Right renal pelvis (tissue), 4 donors: ENCODE data around the gene CREB3. TPM values are rescaled to one million over a fixed set of nuclear protein-coding genes. Genes with fewer than 3 reads are reported as not detected.

ENCODE experiments used
- DNase-seq, 4 donors: peaks; one replicate each; pipeline ENCODE4 v3.0.0-alpha.2; 2013; ENCODE audit warnings: low read depth in 4 of 4, low spot score in 3 of 4, missing footprints in 1 of 4
- polyA plus RNA-seq, 4 donors: library from polyadenylated mRNA; unstranded; fragments of 120-200 nt; gene quantifications; one replicate each; pipeline ENCODE4 v1.2.1, GENCODE V29; 2013; ENCODE audit not compliant: insufficient read length in 4 of 4

Gene CREB3, protein sequence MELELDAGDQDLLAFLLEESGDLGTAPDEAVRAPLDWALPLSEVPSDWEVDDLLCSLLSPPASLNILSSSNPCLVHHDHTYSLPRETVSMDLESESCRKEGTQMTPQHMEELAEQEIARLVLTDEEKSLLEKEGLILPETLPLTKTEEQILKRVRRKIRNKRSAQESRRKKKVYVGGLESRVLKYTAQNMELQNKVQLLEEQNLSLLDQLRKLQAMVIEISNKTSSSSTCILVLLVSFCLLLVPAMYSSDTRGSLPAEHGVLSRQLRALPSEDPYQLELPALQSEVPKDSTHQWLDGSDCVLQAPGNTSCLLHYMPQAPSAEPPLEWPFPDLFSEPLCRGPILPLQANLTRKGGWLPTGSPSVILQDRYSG
- 10 to 100 TPM; 38.2 to 47.9 (median 40.8) TPM for polyA plus RNA-seq

DNA sequence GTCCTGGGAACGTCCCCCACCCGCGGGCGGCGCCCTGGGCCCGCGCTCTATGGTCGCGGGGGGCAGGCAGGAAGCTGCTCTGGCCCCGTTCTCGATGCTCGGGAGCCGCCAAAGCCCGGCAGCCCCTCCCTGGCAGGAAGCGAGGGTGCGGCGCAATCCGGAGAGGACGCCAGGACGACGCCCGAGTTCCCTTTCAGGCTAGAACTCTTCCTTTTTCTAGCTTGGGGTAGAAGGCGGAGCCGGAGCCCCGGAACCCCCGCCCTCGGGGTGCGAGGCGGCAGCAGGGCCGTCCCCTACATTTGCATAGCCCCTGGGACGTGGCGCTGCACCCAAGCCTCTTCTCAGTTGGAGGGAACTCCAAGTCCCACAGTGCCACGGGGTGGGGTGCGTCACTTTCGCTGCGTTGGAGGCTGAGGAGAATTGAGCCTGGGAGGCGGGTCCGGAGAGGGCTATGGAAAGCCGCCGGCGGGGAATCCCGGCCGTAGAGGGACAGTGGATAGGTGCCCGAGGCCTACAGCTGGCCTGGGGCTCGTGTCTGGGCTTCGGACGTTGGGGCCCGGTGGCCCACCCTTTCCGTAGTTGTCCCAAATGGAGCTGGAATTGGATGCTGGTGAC is at the start of gene CREB3, which contains the start of gene TLN1:
Gene CREB3, plus strand, starts transcription at position 482 of the 615 bp plus-strand sequence. Its CDS starts 107 bp downstream, at position 589.
Gene TLN1, minus strand, starts transcription at position 11 of the 615 bp plus-strand sequence. CDS start 6,501 bp downstream, outside the sequence.
- DNase-seq = peak; percentile 91 to 94 (median 92)

DNA sequence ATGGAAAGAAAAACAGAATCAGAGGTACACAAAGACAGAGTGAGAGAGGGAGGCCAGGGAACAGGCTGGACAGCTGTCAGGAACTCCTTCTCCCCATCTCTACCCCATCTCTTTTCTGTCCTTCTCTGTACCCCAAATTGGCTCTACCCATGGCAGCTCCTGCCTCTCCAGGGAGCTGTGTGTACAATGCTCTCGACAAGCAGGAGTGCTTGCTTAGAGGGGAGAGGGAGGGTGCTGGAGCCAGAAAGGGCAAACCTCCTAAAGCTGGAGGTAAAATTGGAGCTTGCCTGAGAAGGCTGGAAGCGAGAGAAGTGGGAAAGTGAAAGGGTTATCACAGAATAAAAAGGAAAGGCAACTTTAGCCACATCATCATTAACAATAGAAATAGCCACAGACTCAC is 49.1 kb upstream of the CREB3 start:
- DNase-seq = no peak

DNA sequence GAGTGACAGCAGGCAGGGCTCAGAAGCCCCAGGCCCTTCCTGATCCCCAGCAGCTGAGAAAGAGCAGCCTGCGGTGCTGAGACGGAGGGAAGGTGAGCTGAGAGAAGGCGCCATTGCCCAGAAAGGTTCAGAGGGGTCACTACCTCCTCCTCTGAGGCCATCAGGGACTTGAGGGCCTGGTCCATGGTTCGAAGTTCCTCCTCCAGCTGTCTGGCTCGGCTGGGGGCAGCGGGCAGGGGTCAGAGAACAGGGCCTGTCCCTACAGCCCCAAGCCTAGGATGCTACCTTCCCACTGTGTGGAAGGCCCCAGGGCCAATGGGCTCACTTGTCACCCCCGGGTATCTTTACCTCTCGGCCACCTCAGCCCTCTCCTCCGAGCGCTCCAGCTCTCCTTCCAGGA is 47.5 kb upstream of the CREB3 start:
- no peak for DNase-seq

GRCh38 chr9:35685506-35685905 is 47.0 kb upstream of the CREB3 start:
- no peak for DNase-seq

DNA sequence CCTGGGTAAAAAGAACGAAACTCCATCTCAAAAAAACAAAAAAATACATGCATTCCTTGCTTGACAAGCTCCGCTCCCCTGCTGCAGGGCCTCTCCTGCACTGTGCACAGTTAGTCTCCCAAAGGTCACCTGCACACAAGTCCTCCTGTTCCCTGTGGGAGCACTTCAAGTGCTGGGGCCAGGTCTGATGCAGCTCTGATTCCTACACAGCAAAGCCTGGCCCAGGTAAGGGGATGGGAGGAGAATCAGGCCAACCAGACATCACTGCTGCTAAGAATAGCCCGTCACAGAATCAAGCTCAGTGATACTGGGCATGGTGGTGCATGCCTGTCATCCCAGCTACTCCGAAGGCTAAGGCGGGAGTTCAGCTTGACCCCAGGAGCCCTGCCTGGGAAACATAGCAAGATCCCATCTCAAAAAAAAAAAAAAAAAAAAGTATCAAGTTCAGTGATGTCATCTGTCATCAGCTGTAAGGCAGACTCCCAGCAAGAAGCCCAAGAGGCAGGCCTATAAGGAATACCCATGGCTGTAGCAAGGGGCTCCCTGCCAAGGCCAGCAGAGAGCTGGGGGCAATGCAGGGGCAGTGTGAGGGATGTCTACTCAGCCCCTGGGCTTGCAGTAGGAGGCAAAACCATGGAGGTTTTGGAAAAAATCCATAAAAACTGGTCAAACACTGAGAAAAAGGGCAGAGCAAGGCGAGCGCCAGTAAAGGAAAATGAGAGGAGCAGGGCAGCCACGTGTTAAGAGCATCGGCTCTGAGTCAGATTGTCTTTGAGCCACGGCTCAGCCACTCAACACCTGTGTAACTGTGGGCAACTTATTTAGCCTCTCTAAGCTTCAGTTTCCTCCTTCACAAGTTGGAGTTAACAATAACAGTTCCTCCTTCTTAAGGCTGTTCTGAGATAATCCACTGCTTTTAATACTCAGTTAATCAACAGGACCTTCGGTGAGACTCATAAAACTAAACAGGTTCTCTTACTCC is 46.0 kb upstream of the CREB3 start:
- no peak for DNase-seq

GRCh38 chr9:35687306-35687705 is 45.2 kb upstream of the CREB3 start:
- no peak for DNase-seq

DNA sequence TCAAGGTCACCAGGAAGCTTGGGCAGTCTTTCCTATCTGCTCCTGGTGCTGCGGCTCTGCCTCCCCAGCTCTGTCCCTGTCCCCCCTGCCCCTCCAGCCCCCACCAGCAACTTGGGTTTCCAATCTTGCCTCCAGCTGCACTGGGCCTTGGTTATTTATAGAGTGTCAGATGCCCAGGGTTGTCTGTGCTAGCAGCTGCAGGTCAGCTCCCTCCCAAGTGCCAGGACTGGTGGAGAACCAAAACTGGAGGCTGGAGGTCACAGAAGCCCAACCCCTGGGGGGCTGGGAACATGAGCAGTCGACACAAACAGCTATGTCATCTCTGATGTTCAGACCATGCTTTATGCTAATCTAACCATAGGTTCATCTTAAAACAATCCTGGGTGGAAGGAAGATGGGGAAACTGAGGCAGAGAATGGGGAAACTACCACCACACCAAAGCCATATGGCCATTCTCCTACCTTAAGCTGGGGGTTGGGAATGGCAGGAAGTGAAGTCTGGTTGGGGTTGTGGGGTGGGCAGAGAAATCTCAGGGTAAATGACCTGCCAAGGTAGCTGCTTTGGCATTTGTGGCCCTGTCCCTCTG is 44.4 kb upstream of the CREB3 start:
- DNase-seq = no peak

DNA sequence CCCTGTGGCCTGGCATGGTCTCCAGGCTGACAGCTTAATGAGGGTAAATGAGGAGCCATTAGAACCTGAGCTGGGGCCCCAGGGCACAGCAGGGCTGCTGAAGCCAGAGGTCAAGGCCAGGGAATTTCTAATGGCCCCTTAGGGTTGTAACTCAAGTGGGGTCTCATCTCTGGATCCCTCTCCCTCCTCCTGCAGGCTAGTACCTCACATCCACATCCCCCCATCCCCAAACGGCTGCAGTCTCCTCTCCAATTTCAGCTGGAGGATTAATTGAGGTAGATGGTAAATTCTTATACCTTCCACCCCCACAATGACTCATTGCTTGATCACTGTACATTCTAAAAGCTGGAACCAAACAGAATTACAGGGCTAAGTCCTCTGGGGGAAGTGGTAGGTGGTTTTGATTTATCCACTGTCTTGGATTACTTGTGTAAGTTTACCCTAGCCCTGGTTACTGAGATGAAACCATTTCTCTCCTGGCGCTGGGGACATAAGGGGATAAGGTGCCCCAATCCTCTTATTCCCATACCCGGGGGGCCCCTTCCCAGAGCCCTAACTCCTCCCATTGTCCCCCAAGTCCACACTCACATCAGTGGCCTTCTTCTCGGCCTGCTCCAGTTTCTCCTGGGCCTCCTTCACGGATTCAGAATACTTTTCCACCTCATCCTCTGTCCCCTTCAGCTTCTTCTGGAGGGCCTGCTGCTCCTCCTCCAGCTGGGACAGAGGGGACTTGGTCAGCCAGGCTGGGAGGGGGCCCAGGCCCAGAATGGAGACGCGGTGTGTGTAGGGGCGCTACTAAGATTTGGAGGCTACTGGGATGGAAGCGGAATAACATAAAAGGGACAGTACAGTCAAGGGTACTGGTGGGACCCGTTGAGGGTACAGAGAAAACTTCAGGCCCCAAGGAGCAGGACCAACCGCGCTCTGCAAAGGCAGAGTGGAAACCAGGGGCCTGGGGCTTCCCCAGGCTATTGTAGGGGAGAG is 43.6 kb upstream of the CREB3 start:
- DNase-seq = no peak

DNA sequence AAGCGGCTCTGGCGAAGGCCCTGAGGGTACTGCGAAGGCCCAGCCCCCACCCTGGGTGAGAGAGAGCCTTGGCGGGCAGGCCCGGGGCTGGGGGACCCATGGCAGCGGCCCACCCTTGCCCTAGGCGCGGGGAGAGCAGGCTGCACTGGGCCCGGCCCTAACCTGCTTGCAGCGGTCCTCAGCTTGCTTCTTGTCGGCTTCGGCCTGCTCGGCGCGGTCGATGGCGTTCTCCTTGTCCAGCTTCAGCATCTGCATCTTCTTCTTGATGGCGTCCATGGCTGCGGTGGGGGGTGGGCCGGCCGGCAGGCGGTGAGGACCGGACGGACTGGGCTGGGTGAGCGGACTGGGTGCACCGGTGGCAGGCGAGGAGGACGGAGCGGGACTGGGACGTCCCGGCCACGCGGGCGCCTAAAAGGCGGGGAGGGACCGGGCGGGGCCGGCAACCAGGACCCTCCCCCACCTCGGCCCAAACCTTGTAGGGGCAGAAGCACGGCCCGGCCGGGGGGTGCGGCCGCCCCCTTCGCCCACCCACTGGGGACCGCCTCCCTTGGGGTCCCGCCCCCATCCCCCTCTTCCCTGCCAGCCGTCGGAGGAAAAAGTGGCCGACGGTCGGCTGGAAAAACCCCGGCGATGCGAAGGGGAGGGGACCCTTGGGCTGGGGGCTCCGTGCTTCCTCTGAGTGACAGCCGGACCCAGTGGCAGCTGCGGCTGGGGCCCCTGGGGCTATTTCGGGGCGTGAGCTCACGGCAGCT is 42.7 kb upstream of the CREB3 start, which contains the start of gene TPM2:
Gene TPM2, minus strand, starts transcription at position 384 of the 752 bp plus-strand sequence. Its CDS starts 108 bp downstream, at position 276.
- DNase-seq = peak in 1 of 4 donors; percentile 40

DNA sequence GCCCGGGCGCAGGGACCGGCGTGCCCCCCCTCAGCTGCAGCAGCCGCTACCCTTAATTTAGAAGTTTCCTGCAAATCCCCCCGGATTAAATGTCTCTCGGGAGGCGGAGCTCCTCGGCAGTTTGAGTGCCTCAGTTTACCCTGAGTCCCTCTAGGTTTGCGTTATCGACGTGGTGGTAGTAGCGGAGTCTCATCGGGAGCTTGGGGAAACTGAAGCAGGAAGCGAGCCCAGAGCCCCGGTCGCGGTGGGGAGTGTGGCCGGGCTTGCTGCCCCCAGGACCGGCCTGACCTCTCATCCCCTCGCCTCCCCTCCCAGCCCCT is 42.2 kb upstream of the CREB3 start:
- DNase-seq = no peak

DNA sequence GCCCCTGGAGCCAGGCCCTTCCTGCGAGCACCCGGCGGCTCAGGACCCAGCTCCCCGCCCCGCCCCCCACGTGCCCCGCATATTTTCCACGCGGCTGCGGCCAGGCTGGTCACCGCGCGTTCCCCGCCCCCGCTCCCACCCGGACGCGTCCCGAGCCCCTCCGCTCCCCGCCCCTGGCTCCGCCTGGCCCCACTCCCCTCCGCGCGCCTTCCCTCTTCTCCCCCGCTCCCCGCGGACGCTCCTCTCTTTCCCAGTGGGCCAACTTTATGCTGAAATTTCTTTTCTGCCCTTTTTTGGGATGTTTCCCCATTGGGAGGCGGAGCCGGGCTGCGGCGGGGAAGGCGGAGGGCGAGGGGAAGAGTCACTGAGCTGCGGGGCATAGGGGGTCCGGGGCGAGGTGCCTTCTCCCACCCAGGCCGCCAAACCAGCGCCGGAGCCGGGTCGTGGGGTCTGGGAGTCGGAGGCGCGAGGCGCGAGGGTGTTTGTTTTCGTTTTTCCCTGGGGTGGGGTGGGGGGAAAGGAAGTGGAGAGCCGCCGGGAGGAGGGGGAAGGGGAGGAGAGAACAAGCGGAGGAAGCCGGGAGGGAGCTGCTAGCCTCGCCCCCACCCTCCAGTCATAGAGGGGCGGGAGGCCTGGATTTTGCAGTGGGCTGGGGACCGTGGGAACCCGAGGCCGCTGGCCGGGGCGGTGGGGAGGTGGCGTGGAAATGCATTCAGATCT is 41.7 kb upstream of the CREB3 start:
- DNase-seq = no peak

DNA sequence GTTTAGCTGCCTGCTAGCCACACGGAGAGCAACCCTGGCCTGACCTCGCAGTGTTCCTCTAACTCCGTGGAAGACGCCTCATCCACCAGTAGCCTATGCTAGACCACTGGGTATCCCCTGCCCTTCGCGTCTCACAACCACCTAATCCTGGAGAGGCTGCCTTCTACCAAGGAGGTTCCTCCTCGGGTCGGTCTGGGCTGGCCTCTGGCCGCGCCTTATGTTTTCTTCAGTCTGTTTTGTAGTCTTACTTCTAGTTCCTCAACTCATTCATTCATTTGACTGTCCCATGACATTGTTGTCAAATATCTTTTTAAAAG is 41.2 kb upstream of the CREB3 start:
- DNase-seq = no peak

- no peak for DNase-seq
Observed at GRCh38 chr9:35691757-35692301, 40.6 kb upstream of the CREB3 start.

- DNase-seq = no peak
Observed at GRCh38 chr9:35695943-35696401, 36.5 kb upstream of the CREB3 start.

DNA sequence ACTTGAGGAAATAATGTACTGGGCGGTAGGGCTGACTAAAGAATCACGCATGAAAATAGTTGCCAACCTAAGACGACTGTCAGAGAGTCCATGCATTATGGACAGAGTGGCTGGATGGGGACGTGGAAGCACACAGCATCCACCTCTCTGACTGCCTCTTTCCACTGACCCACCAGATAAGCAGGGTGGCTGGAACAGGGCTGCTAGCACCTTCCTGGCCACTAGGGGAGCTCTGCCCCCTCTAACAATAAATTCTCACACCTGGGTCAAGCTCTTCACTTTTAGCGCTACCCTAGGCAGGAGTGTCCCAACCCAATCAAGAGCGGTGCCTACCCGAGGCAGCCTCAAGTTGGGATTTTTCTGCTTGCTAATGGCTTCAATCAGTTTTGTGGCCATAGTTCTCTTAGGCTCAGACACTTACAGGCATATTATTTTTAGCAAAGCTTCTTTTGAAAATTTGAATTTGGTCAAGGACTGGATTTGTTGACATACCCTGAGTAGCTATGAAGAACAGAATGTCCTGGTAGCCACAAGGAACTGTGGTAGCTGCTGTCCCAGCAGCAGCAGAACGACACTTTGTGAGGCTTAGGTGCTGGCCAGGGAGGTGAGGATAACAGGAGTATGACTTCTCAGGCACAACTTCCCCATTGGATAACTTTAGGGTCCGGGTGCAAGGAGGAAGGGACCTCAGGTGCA is 35.8 kb upstream of the CREB3 start:
- no peak for DNase-seq

- DNase-seq = no peak
Observed at GRCh38 chr9:35697486-35697885, 35.0 kb upstream of the CREB3 start.

- no peak for DNase-seq
Observed at GRCh38 chr9:35698231-35698630, 34.2 kb upstream of the CREB3 start.
